Adipocyte (in vitro differentiated cells): Measurements from ENCODE around the gene RYR3.

Experiments
- DNase-seq: peaks from one replicate; pipeline ENCODE4 v3.0.0-alpha.2; 2015; ENCODE audit warnings: low read depth
- H3K27me3 ChIP-seq: replicated peaks from 2 replicates; pipeline ENCODE4 v1.7.0; 2013; ENCODE audit warnings: mild to moderate bottlenecking, low read length, moderate library complexity; ENCODE audit not compliant: control insufficient read depth, insufficient read depth
- H3K36me3 ChIP-seq: 2 replicates; pipeline ENCODE4 v1.7.0; 2013; ENCODE audit warnings: low read length, mild to moderate bottlenecking, moderate library complexity; ENCODE audit not compliant: control insufficient read depth, insufficient read depth, severe bottlenecking
- H3K4me1 ChIP-seq: 2 replicates; pipeline ENCODE4 v1.7.0; 2013; ENCODE audit warnings: mild to moderate bottlenecking, low read length, moderate library complexity; ENCODE audit not compliant: control insufficient read depth, insufficient read depth
- H3K4me3 ChIP-seq: 2 replicates; pipeline ENCODE4 v1.7.0; 2013; ENCODE audit warnings: mild to moderate bottlenecking, low read length, moderate library complexity
- H3K9ac ChIP-seq: 2 replicates; pipeline ENCODE4 v1.7.0; 2013; ENCODE audit warnings: mild to moderate bottlenecking, low read length, moderate library complexity
- H3K9me3 ChIP-seq: 2 replicates; pipeline ENCODE4 v1.7.0; 2013; ENCODE audit warnings: mild to moderate bottlenecking, low read length, moderate library complexity; ENCODE audit not compliant: control insufficient read depth

Gene RYR3

DNA sequence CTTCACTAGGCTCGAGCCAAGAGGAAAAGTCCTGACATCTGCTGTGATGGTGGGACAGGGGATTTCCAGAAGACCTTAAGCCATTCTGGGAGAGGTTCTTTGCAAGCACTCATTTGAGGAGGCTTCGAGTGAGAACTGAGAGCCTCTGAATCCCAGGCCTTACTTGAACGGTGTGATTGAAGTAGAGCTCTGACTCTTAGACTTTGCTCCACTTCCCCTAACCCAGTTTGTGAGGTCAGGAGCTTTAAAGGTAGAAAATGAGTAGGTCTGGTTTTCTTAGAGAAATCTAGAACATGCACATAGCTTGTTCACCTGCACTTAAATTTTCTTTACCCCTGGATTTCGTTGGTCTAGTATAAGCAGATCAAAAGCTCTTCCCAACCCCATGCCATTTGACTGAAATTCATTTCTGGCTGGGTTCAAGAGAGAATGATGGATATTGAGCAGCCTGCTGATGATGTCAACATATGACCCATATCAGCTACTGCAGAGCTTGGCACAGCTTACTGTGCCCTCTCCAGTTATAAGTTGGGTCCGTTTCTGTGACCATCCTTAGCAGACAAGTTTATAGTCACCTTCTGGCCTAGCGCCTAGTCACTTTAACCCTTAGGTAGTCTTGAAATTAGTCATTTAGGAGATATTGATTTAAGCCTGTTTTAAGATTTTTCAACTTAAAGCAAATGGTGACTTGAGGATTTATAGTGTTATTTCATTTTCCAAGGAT, 428.3 kb downstream of the RYR3 start:
- DNase-seq, result no peak
- Histone ChIP-seq H3K9me3 (no peaks in the 10 kb centered on the region), H3K4me1 (peaks cover 11% of the 10 kb centered on the region), H3K36me3 (no peaks in the 10 kb centered on the region), H3K27me3 (peaks cover 32% of the 10 kb centered on the region), H3K4me3 (no peak overlapping the region), H3K9ac (no peak overlapping the region)

DNA sequence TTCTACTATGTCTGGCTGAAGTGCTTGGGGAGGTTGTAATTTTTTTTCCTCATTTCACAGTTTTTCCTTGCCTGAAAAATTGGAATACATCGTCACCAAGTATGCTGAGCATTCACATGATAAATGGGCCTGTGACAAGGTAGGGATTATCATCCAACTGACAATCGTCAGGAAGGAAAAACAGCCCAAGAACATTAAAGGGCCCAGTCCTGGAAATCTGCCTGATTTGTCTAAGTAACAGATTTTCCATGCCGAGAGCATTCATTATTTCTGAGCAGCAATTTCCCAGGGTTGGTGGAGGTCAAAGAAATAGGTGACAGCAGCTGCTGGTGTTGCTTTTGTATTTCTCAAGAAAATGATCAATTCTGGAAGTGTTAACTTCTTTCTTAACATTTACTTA, 431.5 kb downstream of the RYR3 start:
- H3K27me3 ChIP-seq, result peaks cover 32% of the 10 kb centered on the region
- no peaks in the 10 kb centered on the region for H3K36me3 ChIP-seq
- peaks cover 11% of the 10 kb centered on the region for H3K4me1 ChIP-seq
- no peaks in the 10 kb centered on the region for H3K9me3 ChIP-seq
- H3K9ac ChIP-seq, result no peak overlapping the region
- no peak overlapping the region for H3K4me3 ChIP-seq
- DNase-seq, result no peak

DNA sequence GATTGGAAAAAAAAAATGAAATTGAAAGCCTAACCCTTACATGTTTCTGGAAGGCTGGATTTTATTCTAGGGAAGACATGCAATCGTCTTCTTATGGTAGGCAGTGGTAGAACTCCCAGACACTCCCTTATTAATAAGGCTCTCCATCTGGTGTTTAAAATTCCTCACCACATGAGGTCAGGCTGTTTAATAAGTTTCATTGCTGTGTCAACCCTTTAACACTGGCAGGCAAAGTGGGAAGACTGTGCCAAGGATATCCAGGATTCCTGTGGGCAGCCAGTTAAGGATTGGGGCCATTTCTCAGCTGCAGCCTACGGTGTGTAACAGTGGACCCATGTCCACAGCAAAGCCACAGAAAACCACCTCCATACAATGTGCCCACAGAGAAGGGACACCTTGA, 432.0 kb downstream of the RYR3 start:
- no peaks in the 10 kb centered on the region for H3K9me3 ChIP-seq
- peaks cover 11% of the 10 kb centered on the region for H3K4me1 ChIP-seq
- DNase-seq, result no peak
- H3K27me3 ChIP-seq, result peaks cover 32% of the 10 kb centered on the region
- H3K9ac ChIP-seq, result no peak overlapping the region
- H3K36me3 ChIP-seq, result no peaks in the 10 kb centered on the region
- H3K4me3 ChIP-seq, result no peak overlapping the region

DNA sequence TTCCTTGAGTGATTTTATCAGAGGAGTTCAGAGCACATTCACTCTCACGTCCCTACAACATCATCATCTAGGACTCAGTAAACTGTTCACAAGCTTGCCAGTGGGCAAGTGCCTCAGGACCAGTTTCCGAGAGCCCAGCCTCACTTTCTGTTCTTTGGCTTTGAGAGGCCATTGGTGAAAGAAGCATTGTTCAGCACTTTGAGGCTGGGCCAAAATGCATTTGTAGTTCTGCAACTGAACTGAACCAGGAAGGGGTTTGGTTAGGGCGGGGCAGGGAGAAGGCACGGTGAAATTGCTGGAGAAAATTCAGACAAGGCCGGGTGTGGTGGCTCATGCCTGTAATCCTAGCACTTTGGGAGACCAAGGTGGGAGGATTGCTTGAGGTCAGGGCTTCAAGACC, 435.4 kb downstream of the RYR3 start:
- Histone ChIP-seq H3K36me3 (no peaks in the 10 kb centered on the region), H3K9me3 (no peaks in the 10 kb centered on the region), H3K27me3 (peaks cover 17% of the 10 kb centered on the region), H3K4me1 (peaks cover 11% of the 10 kb centered on the region), H3K4me3 (no peak overlapping the region), H3K9ac (no peak overlapping the region)
- DNase-seq, result no peak

DNA sequence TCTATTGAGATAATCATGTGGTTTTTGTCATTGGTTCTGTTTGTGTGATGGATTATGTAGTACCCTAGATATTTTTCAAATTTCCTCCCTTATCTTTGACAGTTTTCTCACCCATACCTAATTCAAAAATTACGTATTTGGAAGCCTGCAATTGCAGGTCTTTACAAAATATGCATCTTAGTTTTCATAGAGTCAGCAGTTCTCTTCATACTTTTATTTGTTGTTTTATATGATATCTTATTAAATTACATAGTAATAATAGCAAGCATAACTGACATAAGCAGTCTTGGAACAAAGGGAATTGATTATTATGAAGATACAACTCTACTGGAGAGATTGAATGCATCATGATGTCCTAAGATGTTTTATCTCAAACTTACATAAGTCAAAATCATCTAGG, 442.2 kb downstream of the RYR3 start:
- no peaks in the 10 kb centered on the region for H3K36me3 ChIP-seq
- H3K4me1 ChIP-seq, result peaks cover 3% of the 10 kb centered on the region
- H3K27me3 ChIP-seq, result peaks cover 20% of the 10 kb centered on the region
- no peaks in the 10 kb centered on the region for H3K9me3 ChIP-seq
- no peak for DNase-seq
- no peak overlapping the region for H3K9ac ChIP-seq
- no peak overlapping the region for H3K4me3 ChIP-seq

DNA sequence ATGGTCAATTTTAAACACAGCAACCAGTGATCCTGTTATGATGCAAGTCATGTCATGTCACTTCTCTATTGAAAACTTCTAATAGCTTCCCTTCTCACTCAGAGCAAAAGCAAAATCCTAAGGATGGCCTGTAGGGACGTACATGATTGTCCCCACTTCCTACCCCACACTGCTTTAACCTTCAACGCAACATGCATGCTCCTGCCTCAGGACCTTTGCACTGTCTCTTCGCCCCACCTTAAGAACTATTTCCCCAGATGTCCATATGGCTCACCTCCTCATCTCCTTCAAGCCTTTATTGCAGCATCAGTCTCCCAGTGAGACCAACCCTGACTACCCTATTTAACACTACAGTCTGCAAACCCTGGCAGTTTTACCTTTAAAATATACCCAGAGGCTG, 443.5 kb downstream of the RYR3 start:
- Histone ChIP-seq H3K27me3 (peaks cover 21% of the 10 kb centered on the region), H3K4me3 (no peak overlapping the region), H3K36me3 (no peaks in the 10 kb centered on the region), H3K9ac (no peak overlapping the region), H3K4me1 (peaks cover 3% of the 10 kb centered on the region), H3K9me3 (no peaks in the 10 kb centered on the region)
- no peak for DNase-seq

DNA sequence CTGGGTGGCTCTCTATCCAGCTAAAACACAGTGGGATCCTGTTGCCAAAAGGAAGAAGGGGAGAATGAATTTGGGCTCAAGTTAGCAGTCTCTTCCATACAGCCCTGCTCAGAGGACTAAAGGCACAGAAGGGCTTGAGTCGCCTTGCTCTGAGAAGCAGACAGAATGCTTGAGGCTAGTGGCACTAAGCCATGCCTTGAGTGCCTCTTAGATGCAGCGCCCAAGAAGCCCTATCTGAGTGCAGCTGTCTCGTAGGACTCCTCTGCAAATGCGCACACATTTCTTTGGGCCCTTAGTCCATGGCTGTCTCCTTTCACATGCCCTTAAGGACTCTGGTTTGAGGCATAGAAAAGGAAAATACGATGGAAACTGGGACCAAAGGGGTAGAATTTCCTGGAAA, 446.2 kb downstream of the RYR3 start:
- Histone ChIP-seq H3K9me3 (no peaks in the 10 kb centered on the region), H3K4me1 (peaks cover 3% of the 10 kb centered on the region), H3K9ac (no peak overlapping the region), H3K27me3 (peaks cover 12% of the 10 kb centered on the region), H3K4me3 (no peak overlapping the region), H3K36me3 (no peaks in the 10 kb centered on the region)
- DNase-seq, result no peak

DNA sequence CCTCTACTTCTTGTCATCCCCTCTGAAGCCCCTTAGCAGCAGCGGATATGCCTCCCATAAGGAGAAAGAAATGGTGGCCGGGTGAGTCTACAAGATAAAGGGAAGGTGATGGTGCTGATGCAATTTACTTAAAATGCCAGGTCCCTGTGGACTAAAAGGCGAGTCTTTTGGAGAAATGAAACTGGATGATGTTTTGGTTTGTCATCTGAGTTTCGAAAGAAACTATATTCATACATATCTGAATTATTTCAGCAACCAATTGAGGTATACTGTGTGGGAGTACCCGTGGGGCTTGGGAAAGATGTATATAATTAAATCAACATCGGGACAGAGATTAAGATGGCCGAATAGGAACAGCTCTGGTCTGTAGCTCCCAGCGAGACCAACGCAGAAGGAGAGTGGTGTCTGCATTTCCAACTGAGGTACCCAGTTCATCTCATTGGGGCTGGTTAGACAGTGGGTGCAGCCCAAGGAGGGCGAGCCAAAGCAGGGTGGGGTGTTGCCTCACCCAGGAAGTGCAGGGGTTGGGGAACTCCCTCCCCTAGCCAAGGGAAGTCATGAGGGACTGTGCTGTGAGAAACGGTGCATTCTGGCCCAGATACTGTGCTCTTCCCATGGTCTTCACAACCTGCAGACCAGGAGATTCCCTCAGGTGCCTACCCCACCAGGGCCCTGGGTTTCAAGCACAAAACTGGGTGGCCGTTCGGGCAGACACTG, 446.9 kb downstream of the RYR3 start:
- H3K4me3 ChIP-seq, result no peak overlapping the region
- no peaks in the 10 kb centered on the region for H3K36me3 ChIP-seq
- H3K9me3 ChIP-seq, result no peaks in the 10 kb centered on the region
- H3K27me3 ChIP-seq, result peaks cover 12% of the 10 kb centered on the region
- no peak for DNase-seq
- H3K4me1 ChIP-seq, result peaks cover 3% of the 10 kb centered on the region
- no peak overlapping the region for H3K9ac ChIP-seq

DNA sequence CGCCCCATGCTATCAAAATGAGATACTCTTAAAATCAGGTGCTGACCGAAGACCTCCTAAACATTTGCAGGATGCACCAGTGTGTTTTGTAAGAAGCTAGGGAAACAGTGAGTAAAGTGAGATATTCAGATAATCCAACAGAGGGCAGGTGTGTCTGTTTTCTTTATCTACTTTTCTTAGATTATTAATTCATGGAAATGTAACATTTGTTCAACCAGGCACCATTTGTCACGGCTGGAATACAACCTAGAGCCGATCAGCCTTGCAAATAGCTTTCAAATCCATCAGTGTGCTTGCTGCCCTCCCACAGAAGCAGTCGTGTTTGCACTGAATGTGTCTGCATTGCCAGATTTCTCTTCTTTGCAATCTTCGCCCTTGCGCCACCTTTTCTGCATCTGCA, 455.6 kb downstream of the RYR3 start:
- Histone ChIP-seq H3K27me3 (no peaks in the 10 kb centered on the region), H3K9me3 (no peaks in the 10 kb centered on the region), H3K4me1 (no peaks in the 10 kb centered on the region), H3K36me3 (no peaks in the 10 kb centered on the region), H3K4me3 (no peak overlapping the region), H3K9ac (no peak overlapping the region)
- no peak for DNase-seq

DNA sequence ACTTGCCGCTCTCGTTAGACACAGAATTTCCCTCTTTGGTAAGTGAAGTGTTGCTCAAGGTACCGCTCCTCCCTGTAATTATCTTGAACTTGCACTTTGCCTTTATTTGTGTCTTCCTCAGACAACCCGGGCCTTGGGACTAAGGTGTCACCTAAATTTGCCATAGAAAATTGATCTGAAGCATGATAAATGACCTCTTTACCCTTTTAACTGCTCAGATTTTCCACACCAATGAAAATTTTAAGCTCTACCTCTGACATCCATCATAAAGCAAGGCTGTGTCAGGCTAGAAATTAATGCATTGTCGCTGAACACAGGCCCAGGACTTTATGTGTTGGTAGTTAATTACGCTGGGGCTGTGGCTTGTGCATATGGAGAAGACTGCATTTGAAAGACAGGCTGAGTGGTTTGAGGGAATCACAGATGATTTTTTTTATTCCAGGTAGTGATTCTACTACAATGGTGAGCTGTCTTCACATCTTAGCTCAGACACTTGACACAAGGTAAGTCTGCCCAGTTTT, 458.0 kb downstream of the RYR3 start:
- H3K9ac ChIP-seq, result no peak overlapping the region
- no peak for DNase-seq
- H3K4me3 ChIP-seq, result no peak overlapping the region

DNA sequence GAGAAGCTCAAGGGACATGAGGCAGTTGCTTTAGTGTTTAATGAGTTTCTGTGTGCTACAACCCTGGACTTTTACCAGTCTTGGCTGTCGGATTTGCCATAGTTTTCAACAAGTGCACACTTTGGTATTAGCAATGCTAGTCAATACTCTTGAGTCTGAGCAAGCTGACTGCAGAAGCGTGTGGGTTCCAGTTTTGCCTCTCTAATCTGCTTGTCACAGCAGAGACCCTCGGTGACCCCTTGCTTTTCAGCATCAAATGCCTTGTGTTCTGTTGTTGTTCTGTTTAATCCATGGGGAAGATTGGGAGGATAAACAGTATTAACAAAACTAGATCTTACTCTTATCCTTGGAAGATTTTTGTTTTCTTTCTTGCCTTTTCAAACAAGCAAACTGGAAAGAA, 463.2 kb downstream of the RYR3 start:
- H3K36me3 ChIP-seq, result no peaks in the 10 kb centered on the region
- H3K27me3 ChIP-seq, result peaks cover 19% of the 10 kb centered on the region
- H3K9ac ChIP-seq, result no peak overlapping the region
- no peaks in the 10 kb centered on the region for H3K9me3 ChIP-seq
- no peak overlapping the region for H3K4me3 ChIP-seq
- DNase-seq, result no peak
- peaks cover 16% of the 10 kb centered on the region for H3K4me1 ChIP-seq

More for the DNA sequence above, 458.0 kb downstream of the RYR3 start:
- Histone ChIP-seq H3K4me1 (no peaks in the 10 kb centered on the region), H3K9me3 (no peaks in the 10 kb centered on the region), H3K27me3 (peaks cover 16% of the 10 kb centered on the region), H3K36me3 (no peaks in the 10 kb centered on the region)
